Natural killer cell treated with Interleukin-12 subunit alpha and Interleukin-12 subunit beta and Interleukin-15 and Interleukin-18, amount 100 ng/mL, for 72 hours (primary cell): ENCODE measurements around the gene GON4L. TPM values are rescaled to one million over a fixed set of nuclear protein-coding genes. Genes with fewer than 3 reads are reported as not detected.
A peak's percentile ranks its signal among the peaks of the same experiment; 100 is the strongest.

Source experiments
- ATAC-seq, 2 donors: fragments of 150-1000 bp; cut with Tn5 transposase in 1 of 2; sonication (Bioruptor Pico), chemical (Tn5 transposase) in 1 of 2; 2 replicates each; pipeline ENCODE4 v1.10.0; 2021
- DNase-seq: peaks from one replicate; pipeline ENCODE4 v3.0.0; 2022; ENCODE audit warnings: low spot score
- H3K27ac Mint-ChIP-seq, 2 donors: 1 replicate in 1 of 2; 2 replicates in 1 of 2; pipeline ENCODE4 v1.8.0; 2022; ENCODE audit warnings: mixed read lengths in 2 of 2, mild to moderate bottlenecking in 1 of 2, moderate library complexity in 1 of 2
- H3K27me3 Mint-ChIP-seq, 2 donors: 1 replicate in 1 of 2; 2 replicates in 1 of 2; pipeline ENCODE4 v1.8.0; 2022; ENCODE audit warnings: mixed read lengths in 2 of 2
- H3K36me3 Mint-ChIP-seq: one replicate; pipeline ENCODE4 v1.8.0; 2022; ENCODE audit warnings: mixed read lengths
- H3K4me1 Mint-ChIP-seq, 2 donors: 1 replicate in 1 of 2; 2 replicates in 1 of 2; pipeline ENCODE4 v1.8.0; 2022; ENCODE audit warnings: low read depth in 2 of 2, mixed read lengths in 2 of 2, mild to moderate bottlenecking in 1 of 2
- H3K4me3 Mint-ChIP-seq: one replicate; pipeline ENCODE4 v1.8.0; 2022; ENCODE audit warnings: mixed read lengths
- H3K9me3 Mint-ChIP-seq: 2 replicates; pipeline ENCODE4 v1.8.0; 2022; ENCODE audit warnings: mixed read lengths
- total RNA-seq, 2 donors: library from RNA; stranded (reverse); gene quantifications; one replicate each; pipeline ENCODE4 v1.2.3, GENCODE V29; 2022

GON4L gene
- total RNA-seq, 2 donors from 2014 or later = 91.0 to 124 TPM

GRCh38 chr1:155888481-155888880 is 31.5 kb upstream of the GON4L start:
- Mint-ChIP-seq H3K27ac (no peak overlapping the region), H3K4me3 (no peak overlapping the region), H3K4me1 (peaks cover 5 to 6% of the 10 kb centered on the region in 2 donors), H3K36me3 (no peaks in the 10 kb centered on the region), H3K27me3 (no peaks in the 10 kb centered on the region), H3K9me3 (no peaks in the 10 kb centered on the region)
- no peak for DNase-seq
- no peak for ATAC-seq

GRCh38 chr1:155884982-155885381 is 28.0 kb upstream of the GON4L start:
- H3K27me3 Mint-ChIP-seq = no peaks in the 10 kb centered on the region

GRCh38 chr1:155884031-155884960 is 27.3 kb upstream of the GON4L start:
- DNase-seq (no peak), ATAC-seq (no peak)
- no peaks in the 10 kb centered on the region for H3K36me3 Mint-ChIP-seq
- H3K4me1 Mint-ChIP-seq = no peaks in the 10 kb centered on the region
- H3K27me3 Mint-ChIP-seq = no peaks in the 10 kb centered on the region
- H3K27ac Mint-ChIP-seq = no peak overlapping the region
- H3K4me3 Mint-ChIP-seq = no peak overlapping the region
- H3K9me3 Mint-ChIP-seq = no peaks in the 10 kb centered on the region

More at GRCh38 chr1:155884982-155885381, 28.0 kb upstream of the GON4L start:
- Mint-ChIP-seq H3K4me1 (no peaks in the 10 kb centered on the region), H3K27ac (no peak overlapping the region), H3K9me3 (no peaks in the 10 kb centered on the region), H3K36me3 (no peaks in the 10 kb centered on the region), H3K4me3 (no peak overlapping the region)
- ATAC-seq = no peak
- no peak for DNase-seq

GRCh38 chr1:155882766-155883165 is 25.8 kb upstream of the GON4L start:
- Mint-ChIP-seq H3K27ac (no peak overlapping the region), H3K36me3 (no peaks in the 10 kb centered on the region), H3K4me3 (no peak overlapping the region), H3K4me1 (peaks cover 0 to 4% of the 10 kb centered on the region in 2 donors), H3K27me3 (no peaks in the 10 kb centered on the region), H3K9me3 (no peaks in the 10 kb centered on the region)
- DNase-seq = no peak
- no peak for ATAC-seq

DNA sequence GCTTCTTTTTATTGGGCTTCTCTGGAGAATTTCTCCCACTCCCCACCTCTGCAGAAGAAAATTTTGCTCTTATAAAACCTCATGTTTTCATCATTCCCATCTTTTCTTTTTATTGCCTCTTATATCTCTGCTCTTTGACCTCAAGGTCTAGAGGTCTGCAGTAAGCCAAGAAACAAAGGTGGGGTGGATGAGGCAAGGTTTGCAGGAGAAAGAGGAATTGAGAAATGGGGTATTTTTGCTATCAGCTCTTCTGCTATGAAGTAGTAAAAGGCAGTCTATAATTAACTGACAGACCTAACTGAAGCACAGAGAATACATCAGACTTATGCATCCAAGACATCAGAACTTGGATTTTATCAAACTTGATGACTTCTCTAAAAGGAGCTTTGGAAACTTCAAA is 25.2 kb upstream of the GON4L start:
- H3K9me3 Mint-ChIP-seq = no peaks in the 10 kb centered on the region
- no peaks in the 10 kb centered on the region for H3K36me3 Mint-ChIP-seq
- ATAC-seq = no peak
- no peak for DNase-seq
- H3K4me3 Mint-ChIP-seq = no peak overlapping the region
- H3K27me3 Mint-ChIP-seq = no peaks in the 10 kb centered on the region
- no peak overlapping the region for H3K27ac Mint-ChIP-seq
- peaks cover 0 to 4% of the 10 kb centered on the region in 2 donors for H3K4me1 Mint-ChIP-seq

DNA sequence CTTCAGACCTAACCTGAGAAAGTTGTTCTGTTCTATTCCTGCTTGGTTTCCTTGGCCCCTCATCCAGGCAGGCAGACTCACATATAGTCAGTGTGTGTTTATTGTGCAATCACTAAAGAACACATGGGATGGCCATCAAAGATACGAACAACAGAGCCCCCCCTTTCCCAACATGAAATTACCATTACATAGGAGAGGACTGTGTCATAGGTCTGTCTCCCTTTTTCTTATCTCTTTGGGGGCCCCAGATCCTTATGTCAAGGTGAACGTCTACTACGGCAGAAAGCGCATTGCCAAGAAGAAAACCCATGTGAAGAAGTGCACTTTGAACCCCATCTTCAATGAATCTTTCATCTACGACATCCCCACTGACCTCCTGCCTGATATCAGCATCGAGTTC is 23.9 kb upstream of the GON4L start:
- DNase-seq (no peak), ATAC-seq (no peak)
- H3K4me1 Mint-ChIP-seq = peaks cover 0 to 4% of the 10 kb centered on the region in 2 donors
- no peaks in the 10 kb centered on the region for H3K27me3 Mint-ChIP-seq
- no peaks in the 10 kb centered on the region for H3K9me3 Mint-ChIP-seq
- H3K36me3 Mint-ChIP-seq = no peaks in the 10 kb centered on the region
- no peak overlapping the region for H3K4me3 Mint-ChIP-seq
- H3K27ac Mint-ChIP-seq = no peak overlapping the region

GRCh38 chr1:155880251-155880650 is 23.2 kb upstream of the GON4L start:
- no peaks in the 10 kb centered on the region for H3K9me3 Mint-ChIP-seq
- DNase-seq = no peak
- no peaks in the 10 kb centered on the region for H3K36me3 Mint-ChIP-seq
- no peak overlapping the region for H3K27ac Mint-ChIP-seq
- peaks cover 0 to 4% of the 10 kb centered on the region in 2 donors for H3K4me1 Mint-ChIP-seq
- no peak overlapping the region for H3K4me3 Mint-ChIP-seq
- no peak for ATAC-seq
- no peaks in the 10 kb centered on the region for H3K27me3 Mint-ChIP-seq

- DNase-seq (no peak), ATAC-seq (no peak)
- Mint-ChIP-seq H3K27ac (no peak overlapping the region), H3K36me3 (no peaks in the 10 kb centered on the region), H3K4me1 (peaks cover 0 to 4% of the 10 kb centered on the region in 2 donors), H3K27me3 (no peaks in the 10 kb centered on the region), H3K9me3 (no peaks in the 10 kb centered on the region), H3K4me3 (no peak overlapping the region)
Measured at GRCh38 chr1:155877945-155878344, 20.9 kb upstream of the GON4L start.

- Mint-ChIP-seq H3K36me3 (no peaks in the 10 kb centered on the region), H3K9me3 (no peaks in the 10 kb centered on the region), H3K4me1 (peaks cover 9 to 12% of the 10 kb centered on the region in 2 donors), H3K27me3 (no peaks in the 10 kb centered on the region), H3K27ac (no peak overlapping the region), H3K4me3 (no peak overlapping the region)
- DNase-seq (no peak), ATAC-seq (no peak)
Measured at GRCh38 chr1:155873860-155874259, 16.8 kb upstream of the GON4L start.

GRCh38 chr1:155872527-155872926 is 15.5 kb upstream of the GON4L start:
- Mint-ChIP-seq H3K27me3 (no peaks in the 10 kb centered on the region), H3K9me3 (no peaks in the 10 kb centered on the region), H3K4me3 (no peak overlapping the region), H3K36me3 (no peaks in the 10 kb centered on the region), H3K27ac (no peak overlapping the region), H3K4me1 (peaks cover 9 to 10% of the 10 kb centered on the region in 2 donors)
- DNase-seq (no peak), ATAC-seq (no peak)

GRCh38 chr1:155871390-155871789 is 14.4 kb upstream of the GON4L start:
- Mint-ChIP-seq H3K36me3 (no peaks in the 10 kb centered on the region), H3K9me3 (no peaks in the 10 kb centered on the region), H3K27ac (no peak overlapping the region), H3K4me1 (peaks cover 9 to 12% of the 10 kb centered on the region in 2 donors), H3K27me3 (no peaks in the 10 kb centered on the region), H3K4me3 (no peak overlapping the region)
- DNase-seq (no peak), ATAC-seq (no peak)

GRCh38 chr1:155867766-155868165 is 10.8 kb upstream of the GON4L start:
- no peak for ATAC-seq
- Mint-ChIP-seq H3K4me1 (peaks cover 9 to 12% of the 10 kb centered on the region in 2 donors), H3K4me3 (no peak overlapping the region), H3K36me3 (no peaks in the 10 kb centered on the region), H3K27ac (no peak overlapping the region), H3K27me3 (no peaks in the 10 kb centered on the region), H3K9me3 (no peaks in the 10 kb centered on the region)
- no peak for DNase-seq

GRCh38 chr1:155864393-155864792 is 7.4 kb upstream of the GON4L start:
- H3K4me3 Mint-ChIP-seq = no peak overlapping the region
- DNase-seq (no peak), ATAC-seq (no peak)
- H3K27ac Mint-ChIP-seq = no peak overlapping the region
- H3K36me3 Mint-ChIP-seq = no peaks in the 10 kb centered on the region
- no peaks in the 10 kb centered on the region for H3K27me3 Mint-ChIP-seq
- H3K4me1 Mint-ChIP-seq = peaks cover 19 to 23% of the 10 kb centered on the region in 2 donors
- no peaks in the 10 kb centered on the region for H3K9me3 Mint-ChIP-seq

GRCh38 chr1:155861896-155862295 is 4.9 kb upstream of the GON4L start:
- H3K4me1 Mint-ChIP-seq = peaks cover 31 to 42% of the 10 kb centered on the region in 2 donors
- H3K27ac Mint-ChIP-seq = peak overlapping the region in 1 of 2 donors; percentile 99
- H3K27me3 Mint-ChIP-seq = no peaks in the 10 kb centered on the region
- H3K36me3 Mint-ChIP-seq = no peaks in the 10 kb centered on the region
- no peaks in the 10 kb centered on the region for H3K9me3 Mint-ChIP-seq
- peak overlapping the region; percentile 0 for H3K4me3 Mint-ChIP-seq
- ATAC-seq (no peak), DNase-seq (no peak)
